Measurements from ENCODE around the gene ZNF436. TPM values are rescaled to one million over a fixed set of nuclear protein-coding genes. Genes with fewer than 3 reads are reported as not detected.

Gene ZNF436
- total RNA-seq, 4 donors from 2014 or later = 12.5 to 125 (median 12.9) TPM

GRCh38 chr1:23337869-23338268 is 31.8 kb downstream of the ZNF436 start:
- Histone ChIP-seq H3K9me3 (no peaks in the 10 kb centered on the region), H3K27ac (no peak overlapping the region), H3K27me3 (no peaks in the 10 kb centered on the region), H3K4me1 (peaks cover 30 to 54% (median 46%) of the 10 kb centered on the region in 4 donors), H3K36me3 (peaks cover 0 to 46% (median 19%) of the 10 kb centered on the region in 4 donors), H3K4me3 (no peak overlapping the region)
- no peak for DNase-seq
- in situ Hi-C loops (cut with MboI; ENCODE audit: low pct_ligation_motif_present in 1 of 4, low pct_unique_long_range_greater_than_20kb in 1 of 4, low sequenced_read_pairs in 3 of 4) (no loop called here), intact Hi-C loops (cut with DNase I; ENCODE audit: low total_unique reads) (no loop called here)
- TF ChIP-seq POLR2A (IDR thresholded peaks at IDR 0.05) (no peak), EP300 (IDR thresholded peaks at IDR 0.05; ENCODE audit: low read depth) (no peak), POLR2AphosphoS5 (IDR thresholded peaks at IDR 0.05) (no peak), CTCF (IDR thresholded peaks at IDR 0.05) (no peak)
- 83 to 87% methylated on average over 2 of the region's 2 CpGs for WGBS, 2 donors (ENCODE audit: low coverage in 1 of 2)

DNA sequence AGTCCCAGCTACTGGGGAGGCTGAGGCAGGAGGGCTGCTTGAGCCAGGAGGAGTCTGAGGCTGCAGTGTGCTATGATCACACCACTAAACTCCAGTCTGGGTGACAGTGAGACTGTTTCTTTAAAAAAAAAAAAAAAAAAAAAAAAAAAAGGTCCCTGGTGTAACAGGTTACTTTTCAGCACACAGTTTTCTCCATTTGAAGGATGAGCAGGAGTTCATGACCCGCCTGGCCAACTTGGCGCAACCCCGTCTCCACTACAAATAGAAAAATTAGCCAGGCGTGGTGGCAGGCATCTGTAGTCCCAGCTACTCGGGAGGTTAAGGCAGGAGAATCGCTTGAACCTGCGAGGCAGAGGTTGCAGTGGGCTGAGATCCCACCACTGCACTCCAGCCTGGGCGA is 37.9 kb downstream of the ZNF436 start:
- DNase-seq = no peak
- intact Hi-C loops (cut with DNase I; ENCODE audit: low total_unique reads) = no loop called here
- Histone ChIP-seq H3K27ac (no peak overlapping the region), H3K4me1 (no peaks in the 10 kb centered on the region), H3K9me3 (no peaks in the 10 kb centered on the region), H3K4me3 (no peak overlapping the region), H3K36me3 (peaks cover 0 to 86% (median 23%) of the 10 kb centered on the region in 4 donors), H3K27me3 (no peaks in the 10 kb centered on the region)
- TF ChIP-seq EP300 (IDR thresholded peaks at IDR 0.05; ENCODE audit: low read depth) (no peak), POLR2A (IDR thresholded peaks at IDR 0.05) (no peak), CTCF (IDR thresholded peaks at IDR 0.05) (no peak), POLR2AphosphoS5 (IDR thresholded peaks at IDR 0.05) (no peak)
- WGBS, 2 donors (ENCODE audit: low coverage in 1 of 2) = 86 to 94% methylated on average over 8 of the region's 8 CpGs
- in situ Hi-C loops (cut with MboI; ENCODE audit: low pct_ligation_motif_present in 1 of 4, low pct_unique_long_range_greater_than_20kb in 1 of 4, low sequenced_read_pairs in 3 of 4) = no loop called here

DNA sequence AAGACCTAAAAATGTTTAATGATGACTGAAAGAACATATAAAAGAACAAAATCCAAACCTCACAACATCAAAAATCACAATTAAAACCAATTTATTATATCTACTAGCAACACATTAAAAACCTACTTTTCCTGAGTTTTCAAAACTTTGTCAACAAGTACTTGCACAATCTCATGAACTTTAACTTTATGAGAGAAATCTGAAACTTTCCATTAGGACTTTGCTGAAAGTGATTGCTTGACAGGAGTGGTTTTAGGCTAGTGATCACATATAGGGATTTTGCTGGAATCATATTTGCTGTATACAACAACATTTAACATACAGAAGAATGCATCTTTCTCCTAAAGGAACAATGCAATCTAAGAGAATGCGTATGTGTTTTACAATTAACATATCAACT is 38.8 kb downstream of the ZNF436 start:
- in situ Hi-C loops (cut with MboI; ENCODE audit: low pct_ligation_motif_present in 1 of 4, low pct_unique_long_range_greater_than_20kb in 1 of 4, low sequenced_read_pairs in 3 of 4) = no loop called here
- TF ChIP-seq POLR2AphosphoS5 (IDR thresholded peaks at IDR 0.05) (no peak), POLR2A (IDR thresholded peaks at IDR 0.05) (no peak), EP300 (IDR thresholded peaks at IDR 0.05; ENCODE audit: low read depth) (no peak), CTCF (IDR thresholded peaks at IDR 0.05) (no peak)
- no peaks in the 10 kb centered on the region for H3K27me3 ChIP-seq
- no peaks in the 10 kb centered on the region for H3K4me1 ChIP-seq
- 80 to 89% methylated on average over 1 of the region's 1 CpG for WGBS, 2 donors (ENCODE audit: low coverage in 1 of 2)
- H3K27ac ChIP-seq = no peak overlapping the region
- intact Hi-C loops (cut with DNase I; ENCODE audit: low total_unique reads) = no loop called here
- peaks cover 0 to 85% (median 22%) of the 10 kb centered on the region in 4 donors for H3K36me3 ChIP-seq
- H3K4me3 ChIP-seq = no peak overlapping the region
- no peak for DNase-seq
- H3K9me3 ChIP-seq = no peaks in the 10 kb centered on the region

DNA sequence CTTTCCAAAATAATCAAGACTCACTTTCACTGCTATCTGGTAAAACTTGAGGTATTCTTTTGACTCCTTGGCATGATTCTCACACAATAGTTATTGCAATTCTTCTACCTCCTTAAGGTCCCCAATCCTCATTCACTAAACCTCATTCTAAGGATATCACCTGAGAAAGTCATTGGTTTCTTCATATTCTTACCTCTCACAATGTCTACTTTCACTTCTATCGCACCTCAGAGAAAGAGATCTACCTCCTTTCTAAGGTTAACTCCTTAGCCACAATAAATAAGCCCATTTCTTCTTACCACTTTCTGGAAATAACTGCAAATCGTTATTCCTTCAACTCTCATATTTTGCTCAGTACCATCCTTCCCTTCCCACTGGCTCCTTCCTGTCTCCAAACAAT is 44.2 kb downstream of the ZNF436 start:
- 83 to 88% methylated on average over 2 of the region's 2 CpGs for WGBS, 2 donors (ENCODE audit: low coverage in 1 of 2)
- Histone ChIP-seq H3K4me3 (no peak overlapping the region), H3K27ac (no peak overlapping the region), H3K27me3 (no peaks in the 10 kb centered on the region), H3K36me3 (peaks cover 0 to 72% (median 16%) of the 10 kb centered on the region in 4 donors), H3K4me1 (no peaks in the 10 kb centered on the region), H3K9me3 (no peaks in the 10 kb centered on the region)
- intact Hi-C loops (cut with DNase I; ENCODE audit: low total_unique reads) (no loop called here), in situ Hi-C loops (cut with MboI; ENCODE audit: low pct_ligation_motif_present in 1 of 4, low pct_unique_long_range_greater_than_20kb in 1 of 4, low sequenced_read_pairs in 3 of 4) (no loop called here)
- DNase-seq = no peak
- no peak for TF ChIP-seq CTCF (IDR thresholded peaks at IDR 0.05)

Measured in transverse colon (tissue), 4 donors.